Stimulated activated CD8-positive, alpha-beta memory T cell treated with anti-CD3 and anti-CD28 coated beads, Interleukin-2, amount 100 ng/mL, for 1 hour (primary cell): ENCODE measurements around the gene KCNV2.
A peak's percentile ranks its signal among the peaks of the same experiment; 100 is the strongest.

ENCODE experiments used
- DNase-seq, 2 donors: peaks; one replicate each; pipeline ENCODE4 v3.0.0-alpha.2; 2020; ENCODE audit warnings: low read depth in 2 of 2

The KCNV2 gene

GRCh38 chr9:2758162-2758897, 41.0 kb downstream of the KCNV2 start:
- no peak for DNase-seq

- no peak for DNase-seq
These were observed 41.7 kb downstream of the KCNV2 start for GRCh38 chr9:2758898-2759510.

DNA sequence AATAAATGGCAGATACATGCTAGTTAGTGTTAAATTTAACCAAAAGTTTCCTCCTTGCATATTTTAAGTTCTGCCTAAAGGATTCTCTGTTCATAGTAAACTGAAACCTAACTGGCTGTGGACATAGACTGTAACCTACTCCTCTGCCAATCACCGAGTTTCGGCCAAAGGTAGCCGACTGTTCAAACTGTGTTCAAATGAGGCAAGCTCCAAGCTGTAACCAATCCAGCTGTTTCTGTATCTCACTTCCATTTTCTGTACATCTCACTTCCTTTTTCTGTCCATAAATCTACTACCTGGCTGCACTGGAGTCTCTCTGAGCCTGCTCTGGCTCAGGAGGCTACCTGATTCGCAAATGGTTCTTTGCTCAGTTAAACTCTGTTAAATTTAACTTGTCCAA, 44.1 kb downstream of the KCNV2 start:
- no peak for DNase-seq

DNA sequence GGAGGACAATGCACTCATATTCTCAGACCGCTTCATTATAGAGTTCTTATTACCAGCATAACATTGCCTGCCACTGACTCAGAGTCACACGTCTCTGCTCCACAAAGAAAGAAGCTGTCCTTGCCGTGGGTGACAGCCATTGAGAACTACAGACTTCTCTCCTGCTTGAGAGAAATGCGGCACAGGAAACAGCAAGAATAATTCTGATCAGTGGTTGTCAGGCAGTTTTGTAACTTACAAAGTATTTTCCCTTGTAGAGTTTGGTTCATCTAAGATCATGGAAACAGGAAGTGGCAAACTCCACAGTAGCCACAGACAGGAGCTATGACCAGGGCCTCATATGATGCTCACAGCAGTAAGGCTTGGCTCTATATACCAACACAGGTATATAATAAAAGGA, 47.0 kb downstream of the KCNV2 start:
- DNase-seq = peak in 1 of 2 donors; percentile 0

DNA sequence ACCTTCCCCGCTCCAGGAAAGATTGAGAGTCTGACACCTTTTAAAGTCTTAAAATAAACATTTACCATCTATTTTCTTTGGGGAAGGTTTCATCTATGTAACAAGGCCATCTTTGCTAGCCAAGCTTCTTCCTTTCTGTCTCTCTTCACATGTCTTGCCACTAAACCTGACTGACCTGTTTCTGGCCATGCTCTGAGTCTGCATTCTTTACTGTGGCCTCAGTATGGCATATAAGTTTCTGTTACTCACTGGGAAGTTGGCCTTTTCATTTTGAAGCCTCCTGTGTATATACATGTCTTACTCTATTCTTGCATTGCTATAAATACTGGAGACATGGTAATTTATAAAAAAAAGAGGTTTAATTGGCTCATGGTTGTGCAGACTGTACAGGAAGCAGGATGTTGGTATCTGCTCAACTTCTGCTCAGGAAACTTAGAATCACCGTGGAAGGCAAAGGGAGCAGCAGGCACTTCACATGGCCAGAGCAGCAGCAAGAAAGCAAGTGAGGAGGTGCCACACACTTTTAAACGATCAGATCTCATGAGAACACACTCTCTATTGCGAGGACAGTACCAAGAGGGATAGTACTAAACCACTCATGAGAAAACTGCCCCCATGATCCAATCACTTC, 48.1 kb downstream of the KCNV2 start:
- no peak for DNase-seq

GRCh38 chr9:2767800-2768677, 50.7 kb downstream of the KCNV2 start:
- DNase-seq = no peak

- no peak for DNase-seq
These were observed 53.8 kb downstream of the KCNV2 start for GRCh38 chr9:2771087-2771486.

DNA sequence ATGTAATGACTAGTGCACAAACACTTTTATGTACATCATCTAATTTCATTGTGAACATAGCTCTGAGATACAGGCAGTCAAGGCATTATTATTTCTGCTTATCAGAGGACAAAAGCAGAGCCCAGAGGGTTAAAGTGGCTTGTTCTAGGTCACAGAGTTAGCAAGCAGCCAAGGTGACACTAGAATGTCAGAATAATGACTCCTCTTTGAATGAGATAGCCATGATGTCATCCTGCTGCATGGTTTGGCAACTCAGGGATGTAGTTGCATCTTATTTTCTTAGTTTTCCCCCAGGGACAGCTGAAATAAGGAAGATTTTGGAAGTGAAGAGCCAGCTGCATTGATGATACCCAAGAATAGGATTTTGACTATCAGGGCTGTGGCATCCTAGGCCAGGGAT, 54.4 kb downstream of the KCNV2 start:
- DNase-seq = no peak

DNA sequence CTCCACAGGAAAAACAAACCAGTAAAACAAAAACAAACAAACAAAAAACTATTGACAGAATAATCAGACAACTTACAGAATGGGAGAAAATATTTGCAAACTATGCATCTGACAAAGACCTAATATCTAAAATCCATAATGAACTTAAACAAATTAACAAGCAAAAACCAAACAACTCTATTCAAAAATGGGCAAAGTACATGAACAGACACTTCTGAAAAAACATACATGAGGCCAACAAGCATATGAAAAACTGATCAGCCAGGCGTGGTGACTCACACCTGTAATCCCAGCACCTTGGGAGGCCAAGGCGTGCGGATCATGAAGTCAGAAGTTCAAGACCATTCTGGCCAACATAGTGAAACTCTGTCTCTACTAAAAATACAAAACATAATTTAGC, 60.1 kb downstream of the KCNV2 start:
- no peak for DNase-seq

DNA sequence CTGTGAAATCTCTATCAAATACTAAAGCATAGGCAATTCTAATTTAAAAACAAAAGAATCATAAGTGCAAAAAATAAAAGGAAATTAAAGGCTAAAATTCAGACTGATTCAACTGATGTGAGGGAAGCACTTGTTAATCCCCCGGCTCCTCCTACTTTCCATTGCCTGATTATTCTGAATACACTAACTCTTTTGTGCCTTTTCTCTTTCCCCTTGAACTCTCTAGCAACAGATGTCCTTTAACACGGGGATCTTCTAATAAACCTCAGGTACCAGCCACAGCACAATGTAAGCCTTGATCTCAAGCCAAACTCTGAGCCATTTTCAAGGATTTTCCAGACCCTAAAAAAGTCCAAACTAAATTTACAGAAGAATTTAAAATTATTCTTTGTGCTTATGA, 61.5 kb downstream of the KCNV2 start:
- DNase-seq = no peak
